ENCODE data around the gene ITPRIP.

The ITPRIP gene

DNA sequence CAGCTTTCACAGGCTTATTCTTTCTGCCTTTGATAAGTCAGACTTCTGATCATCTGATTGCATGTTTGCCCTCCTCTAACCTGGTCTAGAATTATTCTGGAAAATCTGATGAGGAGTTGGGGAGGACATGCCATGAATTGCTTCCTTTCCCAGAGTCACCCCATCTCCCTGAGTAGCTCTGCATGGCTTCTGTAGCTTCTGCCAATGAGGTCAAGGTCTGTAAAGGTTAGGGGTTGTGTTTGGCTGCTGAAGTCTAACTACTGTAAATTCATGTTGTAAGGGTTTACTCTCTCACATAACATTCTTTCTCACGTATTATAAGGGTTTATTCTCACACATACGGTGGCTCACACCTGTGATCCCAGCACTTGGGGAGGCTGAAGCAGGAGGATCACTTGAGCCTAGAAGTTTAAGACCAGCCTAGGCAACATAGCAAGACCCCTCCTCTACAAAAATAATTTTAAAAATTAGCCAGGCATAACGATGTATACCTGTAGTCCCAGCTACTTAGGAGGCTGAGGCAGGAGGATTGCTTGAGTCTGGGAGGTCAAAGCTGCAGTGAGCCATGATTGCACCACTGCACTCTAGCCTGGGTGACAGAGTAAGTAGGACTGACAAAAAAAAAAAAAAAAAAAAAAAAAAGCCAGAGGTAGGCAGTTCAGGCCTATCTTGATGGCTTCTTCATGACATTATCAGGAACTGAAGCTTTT lies 58.6 kb downstream of the ITPRIP start:
- no peak for DNase-seq (ENCODE audit: low read depth)

DNA sequence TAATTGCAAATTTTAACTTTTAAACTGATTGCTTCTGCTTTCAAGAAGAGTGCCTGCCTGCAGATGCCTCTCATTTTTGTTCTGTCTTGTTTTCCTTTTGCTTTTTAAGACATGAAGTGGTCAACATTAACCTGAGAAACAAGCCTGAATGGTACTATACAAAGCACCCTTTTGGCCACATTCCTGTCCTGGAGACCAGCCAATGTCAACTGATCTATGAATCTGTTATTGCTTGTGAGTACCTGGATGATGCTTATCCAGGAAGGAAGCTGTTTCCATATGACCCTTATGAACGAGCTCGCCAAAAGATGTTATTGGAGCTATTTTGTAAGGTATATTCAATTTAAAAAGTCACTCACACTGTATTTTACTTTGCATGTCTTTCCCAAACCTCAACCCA lies 60.5 kb downstream of the ITPRIP start:
- DNase-seq (ENCODE audit: low read depth): no peak

DNA sequence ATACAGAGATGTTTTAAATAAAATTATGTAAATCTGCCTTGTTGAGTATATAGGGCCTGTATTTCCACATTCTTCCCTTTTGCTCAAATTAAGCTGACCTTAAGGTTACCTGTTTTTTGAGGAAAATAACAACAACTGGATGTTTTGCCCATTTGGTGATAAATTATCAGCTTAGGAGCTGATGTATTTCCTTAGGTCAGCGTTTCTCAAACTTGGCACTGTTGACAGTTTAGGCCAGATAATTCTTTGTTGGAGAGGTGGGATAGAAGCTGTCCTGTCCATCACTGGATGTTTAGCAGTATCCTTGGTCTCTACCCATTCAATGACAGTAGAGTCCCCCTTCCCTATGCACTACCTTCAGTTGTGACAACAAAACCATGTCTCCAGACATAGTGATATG lies 62.1 kb downstream of the ITPRIP start:
- DNase-seq (ENCODE audit: low read depth): no peak

DNA sequence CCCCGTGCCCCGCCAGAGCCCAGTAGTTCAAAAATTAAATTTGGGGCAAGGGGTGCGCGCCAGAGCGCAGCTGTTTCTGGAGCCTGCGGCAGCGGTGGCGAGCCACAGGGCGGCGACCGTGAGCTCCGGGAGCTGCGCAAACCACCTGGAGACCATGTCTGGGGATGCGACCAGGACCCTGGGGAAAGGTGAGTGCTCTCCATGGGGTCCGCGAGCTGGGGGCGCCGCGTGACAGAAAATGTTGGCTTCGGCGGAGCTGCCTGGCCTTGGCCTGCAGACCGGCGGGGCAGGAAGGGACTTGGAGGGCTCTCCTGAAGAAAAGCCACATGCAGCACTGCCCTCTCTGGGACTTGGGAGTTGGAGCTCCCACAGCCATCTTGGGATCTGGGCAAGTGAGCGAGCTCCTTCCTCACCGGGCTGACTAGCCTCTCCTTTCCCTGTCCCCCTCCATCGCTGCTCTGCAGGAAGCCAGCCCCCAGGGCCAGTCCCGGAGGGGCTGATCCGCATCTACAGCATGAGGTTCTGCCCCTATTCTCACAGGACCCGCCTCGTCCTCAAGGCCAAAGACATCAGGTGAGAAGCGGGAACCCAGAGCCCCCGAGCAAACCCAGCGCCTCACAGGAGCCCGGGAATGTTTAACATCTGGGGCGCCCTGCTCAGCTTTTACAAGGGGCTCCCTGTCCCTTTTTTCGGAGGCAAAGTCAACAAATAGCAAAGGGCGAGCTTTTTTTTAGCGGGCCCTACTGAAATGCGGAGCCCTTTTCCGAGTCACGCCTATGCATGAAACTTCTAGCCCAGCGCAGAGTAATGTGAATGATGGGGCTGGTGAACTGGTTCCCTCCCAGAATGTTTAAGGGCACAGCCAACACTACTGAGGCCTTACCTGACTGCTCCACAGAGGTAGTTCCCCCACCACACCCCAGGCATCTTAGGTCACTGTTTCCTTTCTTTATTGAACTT lies 63.2 kb downstream of the ITPRIP start:
- peak; percentile 26 for DNase-seq (ENCODE audit: low read depth)

DNA sequence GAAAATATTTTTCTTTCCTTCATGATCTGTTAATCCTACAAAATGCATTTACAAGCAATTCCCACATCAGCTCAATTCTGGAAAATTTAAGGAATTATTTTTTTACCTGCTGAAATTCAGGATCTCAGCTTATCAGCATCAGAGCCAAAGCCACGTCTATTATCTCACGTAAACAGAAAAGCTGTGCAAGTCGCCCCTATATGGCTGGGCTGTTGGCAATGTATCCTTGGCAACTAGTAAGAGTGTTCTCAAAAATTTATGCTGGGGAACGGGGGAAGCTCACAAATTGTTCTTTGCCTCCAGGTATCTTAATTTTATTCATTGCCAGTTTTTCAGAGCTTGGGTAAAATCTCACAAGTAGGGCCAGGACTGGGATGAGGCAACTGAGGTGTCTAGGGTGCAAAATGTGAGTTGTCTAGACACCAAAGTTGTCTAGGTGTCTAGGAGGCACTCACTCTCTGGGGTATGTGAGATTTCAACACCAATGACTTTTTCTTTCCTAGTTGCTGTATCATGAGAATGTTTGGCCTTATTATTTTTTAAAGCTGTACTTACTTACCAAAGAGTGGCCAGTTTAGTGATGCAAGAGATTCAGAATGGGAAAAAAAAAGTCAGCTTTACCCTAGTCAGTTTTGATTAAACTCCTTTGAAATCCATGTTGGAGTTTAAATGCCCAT lies 64.2 kb downstream of the ITPRIP start:
- peak; percentile 55 for DNase-seq (ENCODE audit: low read depth)

DNA sequence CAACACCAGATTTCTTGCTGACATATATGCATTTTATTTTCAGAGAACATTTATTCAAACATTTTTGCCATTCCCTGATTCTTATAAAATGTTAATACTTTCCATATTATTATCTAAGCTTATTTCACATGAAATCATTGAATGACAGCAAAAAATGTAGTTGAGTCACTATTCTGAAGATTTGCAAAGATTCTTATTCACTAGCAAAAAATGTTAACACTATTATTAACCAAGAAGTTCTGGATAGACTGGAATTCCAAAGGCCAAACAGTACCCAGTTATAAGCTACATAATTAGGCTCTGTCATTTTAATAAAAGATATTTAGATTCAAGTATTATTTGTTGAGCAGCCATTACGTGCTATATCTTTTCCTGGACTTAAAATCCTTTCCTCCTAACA lies 65.0 kb downstream of the ITPRIP start:
- DNase-seq (ENCODE audit: low read depth): no peak

DNA sequence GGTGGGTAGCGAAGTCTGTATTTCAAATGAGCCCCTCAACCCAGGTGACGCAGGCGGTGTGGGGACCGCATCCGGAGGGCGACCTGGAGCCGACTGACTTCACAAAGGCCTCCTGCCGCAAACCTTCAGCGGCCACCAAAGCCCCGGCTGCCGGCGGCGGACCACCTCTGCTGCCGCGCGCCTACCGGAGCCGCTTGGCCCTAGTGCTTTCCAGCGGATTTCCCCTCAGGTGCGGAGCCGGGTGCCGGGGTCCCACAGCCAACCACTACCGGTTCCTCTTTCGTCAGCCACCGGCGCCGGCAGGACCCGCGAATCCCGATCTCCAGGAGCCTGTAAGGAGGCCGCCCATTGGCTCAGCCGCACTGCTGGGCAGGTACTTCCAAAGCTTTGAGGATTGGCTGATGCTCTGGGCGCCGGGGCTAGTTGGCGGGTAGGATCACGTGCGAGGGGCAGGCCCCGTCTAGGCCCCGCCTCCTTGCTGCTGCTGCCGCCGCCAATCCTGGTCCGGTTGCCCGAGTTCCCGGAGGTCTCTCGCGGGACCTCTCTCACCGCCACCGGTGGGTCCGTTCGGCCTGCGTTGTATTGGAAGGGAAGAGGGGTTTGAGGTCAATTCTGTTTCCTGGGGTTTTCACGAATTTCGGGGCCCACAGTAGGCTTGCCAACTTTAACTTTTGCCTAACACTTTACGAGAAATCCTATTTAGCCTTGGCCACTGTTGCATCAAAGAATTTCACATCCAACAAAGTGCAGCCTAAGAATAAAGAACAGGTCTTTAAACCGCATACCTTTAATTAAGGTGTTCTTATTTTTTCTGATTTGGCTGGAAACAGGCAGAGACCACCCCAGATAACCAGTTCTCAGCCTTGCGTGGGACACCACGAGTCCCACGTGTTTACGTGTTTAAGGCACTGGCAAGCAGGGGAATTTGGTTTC lies 69.3 kb downstream of the ITPRIP start, which contains the start of gene GSTO2:
TSS of gene GSTO2 (plus strand) at position 472 of the 933 bp plus-strand sequence. CDS start 5,732 bp downstream, outside the sequence.
- DNase-seq (ENCODE audit: low read depth): peak; percentile 97

DNA sequence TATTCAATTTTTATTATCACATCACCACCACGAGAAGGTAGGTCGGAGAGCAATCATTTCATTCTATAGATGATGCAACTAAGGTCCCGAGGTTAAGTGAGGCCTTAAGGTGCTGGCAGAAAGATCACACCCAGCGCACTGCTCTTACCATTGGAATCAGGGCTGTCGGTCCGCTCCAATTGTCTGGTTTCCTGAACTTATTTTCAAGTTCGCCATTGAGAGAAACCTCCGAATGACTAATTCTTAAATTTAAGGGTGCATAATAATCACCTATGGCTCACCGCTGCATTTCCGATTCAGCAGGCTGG lies 69.9 kb downstream of the ITPRIP start:
- DNase-seq (ENCODE audit: low read depth): no peak

DNA sequence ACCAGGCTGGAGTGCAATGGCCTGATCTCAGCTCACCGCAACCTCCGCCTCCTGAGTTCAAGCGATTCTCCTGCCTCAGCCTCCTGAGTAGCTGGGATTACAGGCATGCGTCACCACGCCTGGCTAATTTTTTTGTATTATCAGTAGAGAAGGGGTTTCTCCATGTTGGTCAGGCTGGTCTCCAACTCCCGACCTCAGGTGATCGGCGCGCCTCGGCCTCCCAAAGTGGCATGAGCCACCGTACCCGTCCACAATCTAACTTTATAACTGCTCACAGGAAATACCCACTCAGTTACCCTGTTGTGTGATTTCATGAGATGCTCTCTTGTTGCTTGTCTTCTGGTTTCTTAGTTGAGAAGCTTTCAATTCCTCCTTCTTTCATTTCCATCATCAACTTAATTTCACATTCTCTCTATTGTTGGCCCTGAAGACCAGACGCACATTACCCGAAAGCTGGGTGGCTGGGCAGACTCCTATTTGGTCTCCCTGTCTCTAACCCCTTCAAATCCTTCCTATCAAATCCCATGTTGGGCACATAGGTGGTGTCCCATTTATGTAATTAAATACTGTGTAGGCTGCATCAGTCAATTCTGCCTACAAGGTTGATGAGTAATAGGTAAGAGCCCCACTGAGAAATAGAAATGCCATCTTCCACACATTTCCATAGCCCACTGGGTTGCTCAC lies 70.4 kb downstream of the ITPRIP start:
- no peak for DNase-seq (ENCODE audit: low read depth)

DNA sequence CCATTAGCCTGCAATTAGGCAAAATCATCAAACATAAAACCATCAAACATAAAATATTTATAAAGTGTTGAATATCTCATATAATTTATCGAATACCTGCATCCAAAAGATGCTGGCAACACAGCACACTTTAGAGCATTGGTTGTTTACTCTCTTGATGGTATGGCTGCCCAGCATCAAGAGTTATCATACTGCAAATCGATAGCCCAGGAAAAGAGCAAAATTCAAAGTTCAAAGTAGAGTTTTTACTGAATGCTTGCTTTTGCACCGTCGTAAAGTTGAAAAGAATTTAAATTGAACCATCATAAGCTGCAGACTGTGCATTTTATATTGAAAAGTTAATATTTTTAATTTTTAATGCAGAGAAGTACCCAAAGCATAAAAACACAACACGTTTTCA lies 73.5 kb downstream of the ITPRIP start:
- DNase-seq (ENCODE audit: low read depth): no peak

DNA sequence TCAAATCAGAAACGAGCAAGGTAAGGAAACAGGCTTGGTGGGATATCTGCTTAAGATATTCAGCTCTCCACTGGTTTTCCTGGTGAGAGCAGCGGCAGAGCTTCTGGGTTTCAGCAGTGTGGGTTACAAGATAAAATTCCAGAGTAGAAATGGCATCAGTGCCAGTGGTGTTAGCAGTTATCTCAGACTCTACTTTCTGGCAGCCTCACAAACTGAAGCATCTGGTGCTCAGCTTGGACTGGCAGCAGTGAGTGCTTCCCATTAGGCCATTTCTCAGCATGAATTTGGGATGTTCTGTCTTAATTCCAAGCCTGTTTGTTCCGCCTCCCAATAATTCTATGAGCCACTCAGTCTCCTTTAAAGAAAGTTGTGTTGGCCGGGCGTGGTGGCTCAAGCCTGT lies 76.2 kb downstream of the ITPRIP start:
- no peak for DNase-seq (ENCODE audit: low read depth)

DNA sequence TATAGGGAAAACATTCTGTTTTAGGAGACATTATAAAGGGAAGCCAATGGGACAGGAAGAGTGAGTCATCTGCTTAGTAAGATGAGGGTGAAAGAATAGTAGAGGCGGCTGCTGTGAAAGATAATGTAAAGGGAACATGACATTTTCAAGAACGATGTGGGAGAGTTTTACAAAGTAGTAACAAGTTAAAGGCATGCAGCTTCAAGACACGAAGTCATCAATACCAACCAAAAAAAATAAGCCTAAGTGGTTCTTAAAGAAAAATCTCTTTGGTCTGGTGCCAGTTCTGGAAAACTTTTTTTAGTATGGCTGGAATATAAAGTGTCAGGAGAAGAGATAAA lies 77.5 kb downstream of the ITPRIP start:
- DNase-seq (ENCODE audit: low read depth): peak; percentile 34

DNA sequence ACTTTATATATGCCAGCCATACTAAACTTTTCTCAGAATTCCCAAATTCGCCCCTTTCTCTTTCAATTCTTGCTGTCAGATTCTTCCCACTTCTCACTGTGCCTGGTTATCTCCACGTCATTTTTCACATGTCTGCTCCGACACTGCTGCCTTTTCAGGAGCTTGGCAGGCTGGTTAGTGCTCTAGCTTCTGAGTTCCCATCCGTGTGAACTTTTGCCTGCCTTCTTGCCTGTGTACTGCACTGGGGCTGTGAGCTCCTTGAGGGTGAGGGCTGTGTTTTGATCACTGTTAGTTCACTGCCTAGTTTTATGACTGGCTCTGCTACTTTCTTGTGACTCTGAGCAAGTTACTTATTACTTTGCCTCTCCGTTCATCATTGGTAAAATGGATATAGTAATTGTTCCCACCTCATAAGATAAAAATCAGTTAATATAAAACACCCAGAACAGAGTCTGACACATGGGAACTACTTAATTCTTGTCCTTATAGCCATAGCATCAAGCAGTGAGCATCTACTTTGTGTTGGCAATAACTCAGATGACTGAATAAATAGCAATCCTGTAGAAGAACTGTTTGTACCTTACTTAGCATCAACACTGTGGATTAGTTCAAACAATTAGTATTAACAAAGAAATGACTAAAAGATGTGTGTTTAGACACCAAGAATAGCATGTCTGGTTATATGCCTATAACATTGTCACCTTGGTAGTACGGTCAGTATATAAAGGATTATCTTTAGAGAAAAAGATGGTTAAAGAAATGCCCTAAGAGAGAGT lies 78.1 kb downstream of the ITPRIP start:
- no peak for DNase-seq (ENCODE audit: low read depth)
